GM06990 (cell line): Measurements from ENCODE around the gene TRMT61A.

ENCODE experiments used
- DNase-seq: peaks from one replicate; pipeline ENCODE4 v3.0.0-alpha.2; 2011; ENCODE audit not compliant: insufficient read length; ENCODE audit errors: extremely low read depth
- H3K27me3 ChIP-seq: replicated peaks from 2 replicates; pipeline ENCODE4 v1.6.0; 2011; ENCODE audit warnings: low read length; ENCODE audit not compliant: control insufficient read depth, insufficient read depth
- H3K36me3 ChIP-seq: 2 replicates; pipeline ENCODE4 v1.5.1; 2011; ENCODE audit warnings: low read length; ENCODE audit not compliant: control insufficient read depth, insufficient read depth
- H3K4me3 ChIP-seq: replicated peaks from 2 replicates; pipeline ENCODE4 v1.5.1; 2011; ENCODE audit warnings: low read depth, mild to moderate bottlenecking, control low read depth, low read length
- CTCF ChIP-seq: IDR thresholded peaks from 2 replicates; pipeline ENCODE4 v1.5.1; 2011; ENCODE audit warnings: low read length, control low read depth, mild to moderate bottlenecking, inconsistent platforms; ENCODE audit not compliant: insufficient read depth, poor library complexity, severe bottlenecking

TRMT61A gene

GRCh38 chr14:103516426-103517173 is 12.4 kb upstream of the TRMT61A start:
- peaks cover 6% of the 10 kb centered on the region for H3K36me3 ChIP-seq
- H3K27me3 ChIP-seq = no peaks in the 10 kb centered on the region
- no peak overlapping the region for H3K4me3 ChIP-seq
- no peak for TF ChIP-seq CTCF
- no peak for DNase-seq

- Histone ChIP-seq H3K27me3 (no peaks in the 10 kb centered on the region; the same call in 1 of the 2 replicates), H3K36me3 (peaks cover 6% of the 10 kb centered on the region), H3K4me3 (no peak overlapping the region)
- no peak for DNase-seq
- no peak for TF ChIP-seq CTCF
These were observed 11.8 kb upstream of the TRMT61A start for GRCh38 chr14:103517174-103517566.

DNA sequence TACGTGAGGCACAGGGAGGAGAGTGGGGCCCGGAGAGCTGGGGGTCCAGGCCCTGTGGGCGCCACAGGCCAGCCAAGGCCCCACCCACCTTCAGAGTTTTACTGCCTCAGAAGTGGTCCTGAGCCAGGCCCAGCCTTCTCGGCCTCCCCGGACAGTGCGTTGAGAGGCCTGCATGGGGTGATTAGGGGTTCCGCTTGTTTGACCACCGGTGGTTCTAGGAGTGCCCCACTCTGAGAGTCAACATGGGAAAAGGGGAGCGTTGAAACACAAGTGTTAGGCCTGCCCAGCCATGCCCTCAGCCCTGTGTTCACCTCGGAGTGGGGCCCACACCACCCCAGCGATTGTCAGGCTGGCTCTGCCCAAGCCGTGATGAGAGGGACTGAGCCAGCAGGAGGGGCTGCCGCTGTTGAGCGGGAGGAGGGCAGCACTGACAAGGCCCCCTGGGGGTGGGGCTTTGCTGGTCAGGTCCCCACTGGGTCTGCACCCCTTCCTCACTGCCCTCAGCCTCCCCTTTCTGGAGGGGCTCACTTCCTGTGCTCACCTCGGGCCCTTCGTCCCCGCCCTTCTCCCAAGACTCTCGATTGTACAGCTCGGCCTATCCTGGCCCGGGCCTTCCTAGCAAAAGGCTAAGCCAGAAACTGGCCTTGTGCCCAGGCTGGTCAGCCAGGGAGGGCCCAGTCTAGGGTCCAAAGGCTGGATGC is 11.1 kb upstream of the TRMT61A start:
- Histone ChIP-seq H3K36me3 (peaks cover 4% of the 10 kb centered on the region), H3K27me3 (no peaks in the 10 kb centered on the region; the same call in 1 of the 2 replicates), H3K4me3 (no peak overlapping the region)
- TF ChIP-seq CTCF = no peak
- no peak for DNase-seq

- peak; percentile 93 for TF ChIP-seq CTCF
- Histone ChIP-seq H3K4me3 (no peak overlapping the region), H3K27me3 (no peaks in the 10 kb centered on the region; the same call in 1 of the 2 replicates), H3K36me3 (no peaks in the 10 kb centered on the region)
- no peak for DNase-seq
These were observed 10.5 kb upstream of the TRMT61A start for GRCh38 chr14:103518422-103519042.

DNA sequence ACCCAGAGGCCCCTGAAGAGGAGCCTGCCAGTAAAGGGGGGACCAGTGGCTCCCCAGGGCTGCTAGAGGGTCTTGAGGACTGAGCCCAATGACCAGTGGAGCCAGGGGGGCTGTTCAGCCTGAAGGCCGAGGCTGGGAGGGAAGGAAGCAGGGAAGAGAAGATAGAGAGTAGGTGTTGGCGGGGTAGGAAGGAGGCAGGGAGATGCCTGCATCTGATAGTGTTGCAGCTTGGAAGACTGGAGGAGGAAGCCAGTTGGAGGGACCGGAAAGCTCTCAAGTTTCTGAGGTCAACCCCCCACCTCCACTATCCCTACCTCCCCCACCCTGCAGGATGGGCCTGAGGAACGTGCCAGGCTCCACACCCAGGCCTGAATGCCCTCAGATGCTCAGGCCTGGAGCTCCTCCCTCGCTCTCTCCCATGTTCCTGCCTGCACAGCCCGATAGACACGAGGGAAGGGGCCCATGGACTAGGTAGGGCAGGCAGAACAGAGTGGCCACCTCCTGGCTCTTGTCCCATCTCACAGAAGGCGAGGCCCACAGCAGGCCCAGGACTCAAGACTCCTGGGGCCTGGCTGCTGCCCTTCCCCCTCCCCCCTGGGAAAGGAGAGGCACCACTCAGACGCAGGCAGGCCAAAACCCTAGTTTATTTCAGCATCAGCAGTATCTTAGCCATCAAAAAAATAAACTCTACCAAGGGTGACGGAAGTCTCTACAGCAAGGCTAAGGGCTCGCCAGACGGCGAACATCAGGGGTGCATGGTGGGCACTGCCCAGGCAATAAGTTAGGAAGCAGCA is 9.8 kb upstream of the TRMT61A start:
- Histone ChIP-seq H3K4me3 (no peak overlapping the region), H3K36me3 (no peaks in the 10 kb centered on the region), H3K27me3 (no peaks in the 10 kb centered on the region; the same call in 1 of the 2 replicates)
- peak; percentile 18 for DNase-seq
- no peak for TF ChIP-seq CTCF
